Upper lobe of left lung (tissue), 6 donors: ENCODE results near the gene PARVB. TPM values are rescaled to one million over a fixed set of nuclear protein-coding genes. Genes with fewer than 3 reads are reported as not detected.

Source experiments
- ATAC-seq, 2 donors: fragments of 200-7000 bp; cut with Tn5 transposase; one replicate each; pipeline ENCODE4 v1.9.1; 2022; ENCODE audit warnings: mild to moderate bottlenecking in 2 of 2, moderate library complexity in 2 of 2; ENCODE audit not compliant: low FRiP score in 2 of 2
- DNase-seq, 2 donors: peaks; one replicate each; pipeline ENCODE4 v3.0.0-alpha.2; 2019 to 2020
- H3K27ac ChIP-seq, 4 donors: fragments of 200-600 bp; sonication (generic); one replicate each; pipeline ENCODE4 v1.5.1; 2016 to 2019
- H3K27me3 ChIP-seq, 4 donors: fragments of 200-600 bp; sonication (generic); one replicate each; pipeline ENCODE4 v1.5.1; 2017 to 2019
- H3K36me3 ChIP-seq, 4 donors: fragments of 200-600 bp; sonication (generic); one replicate each; pipeline ENCODE4 v1.5.1; 2016 to 2019
- H3K4me1 ChIP-seq, 4 donors: fragments of 200-600 bp; sonication (generic); one replicate each; pipeline ENCODE4 v1.5.1; 2018 to 2019
- H3K4me3 ChIP-seq, 4 donors: fragments of 200-600 bp; sonication (generic); one replicate each; pipeline ENCODE4 v1.5.1; 2017 to 2019; ENCODE audit warnings: mild to moderate bottlenecking in 2 of 4, moderate library complexity in 1 of 4
- H3K9me3 ChIP-seq, 4 donors: fragments of 200-600 bp; sonication (generic); one replicate each; pipeline ENCODE4 v1.5.1; 2018 to 2019
- EP300 ChIP-seq, 4 donors: sonication (generic); formaldehyde crosslinking; IDR thresholded peaks; one replicate each; pipeline ENCODE4 v1.5.1; 2017; ENCODE audit warnings: antibody characterized with exemption in 4 of 4, control low read depth in 2 of 4
- POLR2A ChIP-seq, 4 donors: fragments of 450-650 bp; IDR thresholded peaks; one replicate each; pipeline ENCODE4 v1.5.1; 2016 to 2017; ENCODE audit warnings: antibody characterized with exemption in 4 of 4, mild to moderate bottlenecking in 2 of 4
- POLR2AphosphoS5 ChIP-seq, 2 donors: sonication (generic); formaldehyde crosslinking; IDR thresholded peaks; one replicate each; pipeline ENCODE4 v1.5.1; 2017; ENCODE audit warnings: antibody characterized with exemption in 2 of 2
- WGBS, 2 donors: methylation state at CpG; one replicate each; pipeline ENCODE4 v1.1.5; 2017 to 2018; 5-methylcytosine and 5-hydroxymethylcytosine counted together
- total RNA-seq, 6 donors: library from RNA; depleted of rRNA in 4 of 6; stranded (reverse); fragments of >200 nt in 4 of 6; gene quantifications; one replicate each; pipeline versions ENCODE4 v1.1.0 to v1.2.1, GENCODE V29; 2016 to 2021
- TF ChIP-seq, protein P1 (sequence below), 6 experiments: fragments of 450-650 bp in 4 of 6; fragments of 200-600 bp in 2 of 6; sonication (generic) in 2 of 6; IDR thresholded peaks; one replicate each; pipeline ENCODE4 v1.5.1; 2016 to 2019; ENCODE audit warnings: antibody characterized with exemption in 6 of 6
- donor health status: DM: no; HTN: no; CAD: no; lungs with moderate emphysema.
- donor health status: DM: no; HTN: yes; CAD: no; lungs with severe emphysema.

The PARVB gene
- total RNA-seq, 6 donors from 2014 or later: 14.5 to 56.1 (median 37.0) TPM

DNA sequence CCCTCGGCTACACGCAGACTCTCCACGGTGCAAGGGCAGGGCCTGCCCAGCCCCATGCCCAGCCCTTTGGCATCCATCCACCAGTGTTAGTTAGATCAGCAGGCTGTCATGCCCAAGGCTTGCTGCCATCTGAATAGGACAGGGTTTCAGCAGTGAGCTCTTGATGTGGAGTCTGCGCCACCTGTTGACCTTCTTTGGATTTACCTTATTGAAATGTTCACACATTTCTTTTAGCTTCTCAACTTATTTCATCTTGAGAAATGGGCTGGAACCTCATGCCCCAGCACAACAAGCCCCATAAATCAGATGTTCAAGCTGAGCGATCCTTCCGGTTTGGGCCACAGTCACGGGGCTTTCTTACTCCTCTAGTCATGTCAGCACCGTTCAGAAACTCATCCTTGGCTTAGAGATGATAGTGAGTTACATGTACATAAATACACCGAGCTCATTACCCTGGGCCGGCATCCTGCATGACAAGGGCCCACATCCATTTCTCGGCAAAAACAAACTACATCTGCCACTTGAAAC is 61.7 kb downstream of the PARVB start:
- peak; percentile 13 to 29 for ATAC-seq
- peaks cover 5 to 29% (median 13%) of the 10 kb centered on the region in 4 donors for H3K4me1 ChIP-seq
- no peak overlapping the region for H3K4me3 ChIP-seq
- no peak for TF ChIP-seq EP300 (IDR thresholded peaks at IDR 0.05)
- TF ChIP-seq, protein P1, sequence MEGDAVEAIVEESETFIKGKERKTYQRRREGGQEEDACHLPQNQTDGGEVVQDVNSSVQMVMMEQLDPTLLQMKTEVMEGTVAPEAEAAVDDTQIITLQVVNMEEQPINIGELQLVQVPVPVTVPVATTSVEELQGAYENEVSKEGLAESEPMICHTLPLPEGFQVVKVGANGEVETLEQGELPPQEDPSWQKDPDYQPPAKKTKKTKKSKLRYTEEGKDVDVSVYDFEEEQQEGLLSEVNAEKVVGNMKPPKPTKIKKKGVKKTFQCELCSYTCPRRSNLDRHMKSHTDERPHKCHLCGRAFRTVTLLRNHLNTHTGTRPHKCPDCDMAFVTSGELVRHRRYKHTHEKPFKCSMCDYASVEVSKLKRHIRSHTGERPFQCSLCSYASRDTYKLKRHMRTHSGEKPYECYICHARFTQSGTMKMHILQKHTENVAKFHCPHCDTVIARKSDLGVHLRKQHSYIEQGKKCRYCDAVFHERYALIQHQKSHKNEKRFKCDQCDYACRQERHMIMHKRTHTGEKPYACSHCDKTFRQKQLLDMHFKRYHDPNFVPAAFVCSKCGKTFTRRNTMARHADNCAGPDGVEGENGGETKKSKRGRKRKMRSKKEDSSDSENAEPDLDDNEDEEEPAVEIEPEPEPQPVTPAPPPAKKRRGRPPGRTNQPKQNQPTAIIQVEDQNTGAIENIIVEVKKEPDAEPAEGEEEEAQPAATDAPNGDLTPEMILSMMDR (IDR thresholded peaks at IDR 0.05): peak; percentile 11 to 52 (median 27)
- no peak for TF ChIP-seq POLR2A (IDR thresholded peaks at IDR 0.05)
- H3K27ac ChIP-seq: no peak overlapping the region
- H3K9me3 ChIP-seq: no peaks in the 10 kb centered on the region
- H3K36me3 ChIP-seq: no peaks in the 10 kb centered on the region
- WGBS, 2 donors: 46 to 69% methylated on average over 11 of the region's 11 CpGs
- H3K27me3 ChIP-seq: no peaks in the 10 kb centered on the region
- DNase-seq: peak in 1 of 2 donors; percentile 58

- H3K4me3 ChIP-seq: no peak overlapping the region
- H3K36me3 ChIP-seq: no peaks in the 10 kb centered on the region
- DNase-seq: no peak
- TF ChIP-seq POLR2AphosphoS5 (IDR thresholded peaks at IDR 0.05) (no peak), EP300 (IDR thresholded peaks at IDR 0.05) (no peak), POLR2A (IDR thresholded peaks at IDR 0.05) (no peak)
- TF ChIP-seq, protein P1 (IDR thresholded peaks at IDR 0.05): no peak
- WGBS, 2 donors: 70 to 71% methylated on average over 17 of the region's 17 CpGs
- ATAC-seq: peak in 1 of 2 donors; percentile 43
- peaks cover 5 to 22% (median 13%) of the 10 kb centered on the region in 4 donors for H3K4me1 ChIP-seq
- no peaks in the 10 kb centered on the region for H3K27me3 ChIP-seq
- no peaks in the 10 kb centered on the region for H3K9me3 ChIP-seq
- H3K27ac ChIP-seq: no peak overlapping the region
Observed at GRCh38 chr22:44086271-44087088, 62.4 kb downstream of the PARVB start.

- Histone ChIP-seq H3K36me3 (no peaks in the 10 kb centered on the region), H3K27ac (no peak overlapping the region), H3K27me3 (no peaks in the 10 kb centered on the region), H3K4me1 (peaks cover 5 to 19% (median 13%) of the 10 kb centered on the region in 4 donors), H3K9me3 (no peaks in the 10 kb centered on the region), H3K4me3 (no peak overlapping the region)
- no peak for TF ChIP-seq POLR2AphosphoS5 (IDR thresholded peaks at IDR 0.05)
- no peak for TF ChIP-seq EP300 (IDR thresholded peaks at IDR 0.05)
- no peak for TF ChIP-seq POLR2A (IDR thresholded peaks at IDR 0.05)
- TF ChIP-seq, protein P1 (IDR thresholded peaks at IDR 0.05): no peak
- WGBS, 2 donors: 83 to 98% methylated on average over 4 of the region's 4 CpGs
- no peak for ATAC-seq
- DNase-seq: no peak
Observed at GRCh38 chr22:44087089-44087430, 63.0 kb downstream of the PARVB start.

DNA sequence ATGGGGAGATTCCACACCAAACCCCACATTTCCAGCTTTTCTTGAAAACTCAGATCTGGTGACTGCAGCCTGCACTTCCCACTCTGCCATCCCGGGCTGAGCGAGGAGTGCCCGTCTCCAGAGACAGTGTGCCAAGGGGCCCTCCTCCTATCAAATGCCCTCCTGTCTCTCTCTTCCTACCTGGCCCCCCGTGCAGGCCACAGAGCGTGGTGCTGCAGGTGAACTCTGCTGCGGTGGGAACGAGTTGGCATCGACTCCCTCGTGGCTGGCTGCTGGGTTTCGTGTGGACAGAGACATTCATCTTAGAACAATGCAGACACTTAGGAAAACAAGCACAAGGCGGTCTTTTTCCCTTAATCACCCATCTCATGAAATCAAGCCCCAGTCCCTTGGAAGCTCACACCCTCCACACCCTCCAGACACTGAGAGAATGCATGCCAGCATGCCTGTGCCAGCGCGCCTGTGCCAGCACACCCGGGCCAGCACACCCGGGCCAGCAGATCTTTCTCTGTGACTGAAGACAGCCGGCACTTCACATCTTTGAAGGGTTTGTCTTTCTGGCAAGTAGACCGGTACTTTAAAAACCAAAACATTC is 65.0 kb downstream of the PARVB start:
- Histone ChIP-seq H3K36me3 (peaks cover 0 to 4% (median 0%) of the 10 kb centered on the region in 4 donors), H3K27ac (no peak overlapping the region), H3K4me1 (peaks cover 5 to 19% (median 13%) of the 10 kb centered on the region in 4 donors), H3K4me3 (no peak overlapping the region), H3K9me3 (no peaks in the 10 kb centered on the region), H3K27me3 (no peaks in the 10 kb centered on the region)
- 52 to 58% methylated on average over 16 to 17 of the region's 17 CpGs for WGBS, 2 donors
- peak in 1 of 2 donors; percentile 84 for DNase-seq
- peak in 1 of 2 donors; percentile 73 for ATAC-seq
- TF ChIP-seq POLR2A (IDR thresholded peaks at IDR 0.05): no peak
- TF ChIP-seq EP300 (IDR thresholded peaks at IDR 0.05): no peak
- TF ChIP-seq POLR2AphosphoS5 (IDR thresholded peaks at IDR 0.05): no peak
- TF ChIP-seq, protein P1 (IDR thresholded peaks at IDR 0.05): no peak
